HG02973 (cell line): ENCODE measurements around the gene RAPGEF5.

Experiments used
- ATAC-seq: cut with Tn5 transposase; IDR thresholded peaks from one replicate; pipeline ENCODE4 v1.9.1; 2021; ENCODE audit warnings: moderate library complexity; ENCODE audit not compliant: unreplicated experiment

Gene RAPGEF5

GRCh38 chr7:22356701-22357310 lies at the start of gene RAPGEF5:
Gene RAPGEF5, minus strand, starts transcription at chr7:22357154. Its CDS starts 94 bp downstream, at chr7:22357060.
- ATAC-seq: no peak

- no peak for ATAC-seq
Observed at GRCh38 chr7:22406715-22407114, 49.8 kb upstream of the RAPGEF5 start.

GRCh38 chr7:22404421-22405023 lies 47.6 kb upstream of the RAPGEF5 start:
- ATAC-seq: no peak

- no peak for ATAC-seq
Observed at GRCh38 chr7:22403344-22403743, 46.4 kb upstream of the RAPGEF5 start.

GRCh38 chr7:22402250-22402649 lies 45.3 kb upstream of the RAPGEF5 start:
- no peak for ATAC-seq

GRCh38 chr7:22400936-22401553 lies 44.1 kb upstream of the RAPGEF5 start:
- ATAC-seq: no peak

GRCh38 chr7:22400150-22400814 lies 43.3 kb upstream of the RAPGEF5 start:
- no peak for ATAC-seq

GRCh38 chr7:22399546-22399945 lies 42.6 kb upstream of the RAPGEF5 start:
- ATAC-seq: no peak

GRCh38 chr7:22399091-22399490 lies 42.1 kb upstream of the RAPGEF5 start:
- no peak for ATAC-seq

- ATAC-seq: no peak
Observed at GRCh38 chr7:22397981-22398380, 41.0 kb upstream of the RAPGEF5 start.

GRCh38 chr7:22395222-22395621 lies 38.3 kb upstream of the RAPGEF5 start:
- ATAC-seq: no peak

GRCh38 chr7:22394739-22395138 lies 37.8 kb upstream of the RAPGEF5 start:
- ATAC-seq: no peak

GRCh38 chr7:22393913-22394729 lies 37.2 kb upstream of the RAPGEF5 start:
- no peak for ATAC-seq

- no peak for ATAC-seq
Observed at GRCh38 chr7:22390516-22390915, 33.6 kb upstream of the RAPGEF5 start.

GRCh38 chr7:22389892-22390291 lies 32.9 kb upstream of the RAPGEF5 start:
- ATAC-seq: no peak

- ATAC-seq: no peak
Observed at GRCh38 chr7:22387583-22387982, 30.6 kb upstream of the RAPGEF5 start.

GRCh38 chr7:22386865-22387264 lies 29.9 kb upstream of the RAPGEF5 start:
- peak; percentile 58 for ATAC-seq

- ATAC-seq: peak; percentile 77
Observed at GRCh38 chr7:22386206-22386858, 29.4 kb upstream of the RAPGEF5 start.

- no peak for ATAC-seq
Observed at GRCh38 chr7:22385326-22385725, 28.4 kb upstream of the RAPGEF5 start.

- no peak for ATAC-seq
Observed at GRCh38 chr7:22380333-22380732, 23.4 kb upstream of the RAPGEF5 start.
